Measurements from ENCODE around the gene IFT74. TPM values are rescaled to one million over a fixed set of nuclear protein-coding genes. Genes with fewer than 3 reads are reported as not detected.
A peak's percentile ranks its signal among the peaks of the same experiment; 100 is the strongest.

The IFT74 gene
- total and polyA plus RNA-seq, 2 experiments from 2014 or later: 12.6 to 15.3 TPM

GRCh38 chr9:26955222-26955903, 849 bp upstream of the IFT74 start:
- 77% methylated on average over 4 of the region's 4 CpGs for whole genome bisulfite sequencing (ENCODE audit: low lambda C conversion rate, missing lambda C conversion rate)
- Histone ChIP-seq H3K4me3 (peak overlapping the region; percentile 38), H3K9me3 (ENCODE audit: low read depth) (no peaks in the 10 kb centered on the region), H3K4me2 (peak overlapping the region; percentile 74), H3K36me3 (replicated peaks; ENCODE audit: insufficient read depth, low read depth) (no peaks in the 10 kb centered on the region), H2AFZ (peak overlapping the region; percentile 83), H3K4me1 (ENCODE audit: insufficient read depth) (peaks cover 11% of the 10 kb centered on the region), H3K27ac (peak overlapping the region; percentile 92), H3K27me3 (no peaks in the 10 kb centered on the region), H3K9me2 (replicated peaks; ENCODE audit: insufficient read depth) (no peaks in the 10 kb centered on the region), H3K79me2 (peaks cover 27% of the 10 kb centered on the region), H4K20me1 (ENCODE audit: insufficient read depth, poor library complexity, severe bottlenecking) (no peaks in the 10 kb centered on the region)
- TF ChIP-seq CTCF (IDR thresholded peaks at IDR 0.05; ENCODE audit: poor library complexity): no peak
- no peak for TF ChIP-seq EZH2 (IDR thresholded peaks at IDR 0.05; ENCODE audit: borderline replicate concordance)
- TF ChIP-seq EZH2phosphoT487 (IDR thresholded peaks at IDR 0.05; ENCODE audit: low read depth, severe bottlenecking, unreplicated experiment): no peak
- DNase-seq (ENCODE audit: low spot score): no peak

- DNase-seq (ENCODE audit: low spot score): no peak
Measured at GRCh38 chr9:26956860-26957233, 635 bp downstream of the IFT74 start.

GRCh38 chr9:26971721-26972120, 15.5 kb downstream of the IFT74 start:
- 100% methylated on average over 1 of the region's 1 CpG for WGBS (ENCODE audit: low lambda C conversion rate, missing lambda C conversion rate)
- Histone ChIP-seq H3K36me3 (replicated peaks; ENCODE audit: insufficient read depth, low read depth) (no peaks in the 10 kb centered on the region), H3K27me3 (no peaks in the 10 kb centered on the region), H3K4me3 (no peak overlapping the region), H3K4me2 (no peak overlapping the region), H2AFZ (no peak overlapping the region), H4K20me1 (ENCODE audit: insufficient read depth, poor library complexity, severe bottlenecking) (no peaks in the 10 kb centered on the region), H3K4me1 (ENCODE audit: insufficient read depth) (no peaks in the 10 kb centered on the region), H3K79me2 (peaks cover 38% of the 10 kb centered on the region), H3K9me2 (replicated peaks; ENCODE audit: insufficient read depth) (no peaks in the 10 kb centered on the region), H3K27ac (no peak overlapping the region), H3K9me3 (ENCODE audit: low read depth) (no peaks in the 10 kb centered on the region)
- no peak for DNase-seq (ENCODE audit: low spot score)
- TF ChIP-seq CTCF (IDR thresholded peaks at IDR 0.05; ENCODE audit: poor library complexity) (no peak), EZH2phosphoT487 (IDR thresholded peaks at IDR 0.05; ENCODE audit: low read depth, severe bottlenecking, unreplicated experiment) (no peak), EZH2 (IDR thresholded peaks at IDR 0.05; ENCODE audit: borderline replicate concordance) (no peak)

More at GRCh38 chr9:26956860-26957233, 635 bp downstream of the IFT74 start:
- TF ChIP-seq EZH2phosphoT487 (IDR thresholded peaks at IDR 0.05; ENCODE audit: low read depth, severe bottlenecking, unreplicated experiment): no peak
- H4K20me1 ChIP-seq (ENCODE audit: insufficient read depth, poor library complexity, severe bottlenecking): no peaks in the 10 kb centered on the region
- H3K4me1 ChIP-seq (ENCODE audit: insufficient read depth): peaks cover 11% of the 10 kb centered on the region
- H3K9me2 ChIP-seq (replicated peaks; ENCODE audit: insufficient read depth): no peaks in the 10 kb centered on the region
- peak overlapping the region; percentile 78 for H3K4me2 ChIP-seq
- peak overlapping the region; percentile 84 for H2AFZ ChIP-seq
- no peaks in the 10 kb centered on the region for H3K36me3 ChIP-seq (replicated peaks; ENCODE audit: insufficient read depth, low read depth)
- peak overlapping the region; percentile 42 for H3K4me3 ChIP-seq
- no peaks in the 10 kb centered on the region for H3K27me3 ChIP-seq
- peak overlapping the region; percentile 92 for H3K27ac ChIP-seq
- peaks cover 27% of the 10 kb centered on the region for H3K79me2 ChIP-seq
- 31% methylated on average over 6 of the region's 6 CpGs for WGBS (ENCODE audit: low lambda C conversion rate, missing lambda C conversion rate)
- H3K9me3 ChIP-seq (ENCODE audit: low read depth): no peaks in the 10 kb centered on the region

GRCh38 chr9:26973989-26974388, 17.8 kb downstream of the IFT74 start:
- no peak overlapping the region for H2AFZ ChIP-seq
- H3K4me3 ChIP-seq: no peak overlapping the region
- H3K4me1 ChIP-seq (ENCODE audit: insufficient read depth): no peaks in the 10 kb centered on the region
- 94% methylated on average over 5 of the region's 5 CpGs for WGBS (ENCODE audit: low lambda C conversion rate, missing lambda C conversion rate)
- H3K9me3 ChIP-seq (ENCODE audit: low read depth): no peaks in the 10 kb centered on the region
- TF ChIP-seq EZH2 (IDR thresholded peaks at IDR 0.05; ENCODE audit: borderline replicate concordance) (no peak), EZH2phosphoT487 (IDR thresholded peaks at IDR 0.05; ENCODE audit: low read depth, severe bottlenecking, unreplicated experiment) (no peak), CTCF (IDR thresholded peaks at IDR 0.05; ENCODE audit: poor library complexity) (no peak)
- no peak overlapping the region for H3K4me2 ChIP-seq
- H3K27me3 ChIP-seq: no peaks in the 10 kb centered on the region
- DNase-seq (ENCODE audit: low spot score): no peak
- no peaks in the 10 kb centered on the region for H4K20me1 ChIP-seq (ENCODE audit: insufficient read depth, poor library complexity, severe bottlenecking)
- peaks cover 21% of the 10 kb centered on the region for H3K79me2 ChIP-seq
- H3K9me2 ChIP-seq (replicated peaks; ENCODE audit: insufficient read depth): no peaks in the 10 kb centered on the region
- H3K36me3 ChIP-seq (replicated peaks; ENCODE audit: insufficient read depth, low read depth): no peaks in the 10 kb centered on the region
- H3K27ac ChIP-seq: no peak overlapping the region
